ENCODE measurements around the gene GAB2. TPM values are rescaled to one million over a fixed set of nuclear protein-coding genes. Genes with fewer than 3 reads are reported as not detected.

Gene GAB2
- total RNA-seq, 2 donors from 2014 or later = 6.5 to 11.4 TPM

DNA sequence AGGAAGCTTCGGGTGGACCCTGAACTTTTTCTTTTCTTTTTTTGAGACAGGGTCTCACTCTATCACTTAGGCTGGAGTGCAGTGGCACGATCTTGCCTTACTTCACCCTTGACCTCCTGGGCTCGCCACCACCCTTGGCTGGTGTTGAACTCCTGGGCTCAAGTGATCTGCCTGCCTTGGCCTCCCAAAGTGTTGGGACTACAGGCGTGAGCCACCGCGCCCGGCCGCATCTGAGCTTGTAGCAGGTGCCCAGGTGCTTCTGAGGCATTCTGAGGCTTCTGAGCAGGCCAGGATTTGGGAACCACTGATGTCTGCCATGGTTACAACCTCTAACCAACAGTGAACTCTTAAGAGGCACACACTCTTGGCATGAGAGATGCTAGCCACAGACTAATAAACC lies 223.8 kb downstream of the GAB2 start:
- H3K4me3 Mint-ChIP-seq = no peak overlapping the region
- H3K27me3 Mint-ChIP-seq = no peaks in the 10 kb centered on the region
- no peak for ATAC-seq (replicated peaks)
- H3K36me3 Mint-ChIP-seq (ENCODE audit: low read depth) = no peaks in the 10 kb centered on the region
- no peaks in the 10 kb centered on the region for H3K9me3 Mint-ChIP-seq
- peak overlapping the region; percentile 58 for H3K27ac Mint-ChIP-seq
- peaks cover 34% of the 10 kb centered on the region for H3K4me1 Mint-ChIP-seq

DNA sequence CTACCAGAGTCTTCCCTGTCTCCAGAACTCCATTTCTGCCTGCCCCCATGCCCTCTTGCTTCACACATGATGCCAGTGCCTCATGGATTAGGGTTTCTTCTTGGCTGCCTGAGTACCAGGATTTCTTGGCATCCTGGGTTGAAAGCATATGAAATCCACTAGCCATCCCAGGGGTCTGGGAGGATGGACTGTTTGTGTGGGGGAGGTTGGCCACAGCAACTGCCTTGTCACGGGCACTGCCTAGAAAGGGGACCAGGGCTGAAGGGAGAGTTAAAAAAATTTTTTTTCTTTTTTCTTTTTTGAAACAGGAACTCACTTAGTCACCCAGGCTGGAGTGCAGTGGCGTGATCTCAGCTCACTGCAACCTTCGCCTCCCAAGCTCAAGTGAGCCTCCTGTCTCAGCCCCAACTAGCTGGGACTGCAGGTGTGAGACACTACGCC lies 224.7 kb downstream of the GAB2 start:
- peaks cover 34% of the 10 kb centered on the region for H3K4me1 Mint-ChIP-seq
- H3K36me3 Mint-ChIP-seq (ENCODE audit: low read depth) = peaks cover 3% of the 10 kb centered on the region
- ATAC-seq (replicated peaks) = no peak
- no peaks in the 10 kb centered on the region for H3K9me3 Mint-ChIP-seq
- no peaks in the 10 kb centered on the region for H3K27me3 Mint-ChIP-seq
- peak overlapping the region; percentile 1 for H3K4me3 Mint-ChIP-seq
- H3K27ac Mint-ChIP-seq = peak overlapping the region; percentile 58

DNA sequence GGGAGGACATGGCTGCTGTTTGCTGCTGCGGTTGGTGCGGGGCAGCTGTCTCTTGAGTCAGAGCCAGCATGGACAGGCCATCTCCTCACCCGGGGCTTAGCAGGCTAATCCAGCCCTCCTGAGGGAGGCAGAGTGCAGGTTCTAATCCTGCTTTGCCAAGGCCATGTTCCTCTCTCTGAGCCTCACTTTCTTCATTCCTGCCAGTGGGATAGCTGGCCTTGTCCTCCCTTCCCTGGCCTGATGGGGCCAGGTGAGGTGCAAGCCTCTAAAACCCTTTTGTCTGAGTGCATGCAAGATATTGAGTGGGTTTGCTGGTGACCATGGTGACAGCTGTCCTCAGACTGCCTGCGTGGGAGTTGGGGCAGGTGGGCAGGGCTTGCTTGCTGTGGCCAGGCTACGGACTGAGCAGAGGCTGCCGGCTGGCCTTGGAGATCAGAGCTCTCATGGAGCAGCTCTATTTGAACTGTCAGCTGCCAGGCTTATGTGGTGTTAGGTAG lies 225.3 kb downstream of the GAB2 start:
- Mint-ChIP-seq H3K27me3 (no peaks in the 10 kb centered on the region), H3K9me3 (no peaks in the 10 kb centered on the region), H3K36me3 (ENCODE audit: low read depth) (peaks cover 9% of the 10 kb centered on the region), H3K27ac (peak overlapping the region; percentile 58), H3K4me3 (peak overlapping the region; percentile 1), H3K4me1 (peaks cover 39% of the 10 kb centered on the region)
- ATAC-seq (replicated peaks) = no peak

DNA sequence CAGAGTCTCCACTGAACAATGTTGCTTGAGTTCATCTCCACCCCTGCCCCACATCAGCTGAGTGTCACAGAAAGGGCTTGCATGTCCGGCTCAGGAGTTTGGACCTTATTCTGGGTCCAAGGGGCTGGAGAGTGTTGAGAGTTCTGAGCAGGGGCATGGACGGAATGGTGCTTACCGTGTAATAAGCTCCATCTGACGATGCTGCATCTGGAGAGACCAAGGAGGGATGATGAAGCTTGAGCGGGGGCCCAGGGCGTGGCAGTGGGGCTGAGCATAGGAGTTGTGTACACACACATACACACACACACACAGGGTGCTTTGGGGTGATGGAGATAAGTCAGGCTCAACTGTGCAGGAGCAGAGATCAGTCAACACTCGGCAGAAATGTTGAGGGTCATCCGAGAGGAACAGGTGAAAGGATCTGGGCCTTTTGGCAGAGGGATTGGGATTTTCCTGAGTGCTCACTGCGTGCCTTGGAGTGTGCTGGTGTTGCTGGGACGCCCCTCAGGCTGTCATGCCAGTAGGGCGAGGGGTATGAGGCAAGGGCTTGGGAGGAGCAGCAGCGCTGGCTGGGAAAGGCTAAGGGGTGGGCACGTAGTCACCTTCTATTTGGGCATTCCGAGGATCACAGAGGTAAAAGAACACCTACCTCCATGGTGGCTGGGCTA lies 226.6 kb downstream of the GAB2 start:
- H3K4me3 Mint-ChIP-seq = peak overlapping the region; percentile 96
- H3K27ac Mint-ChIP-seq = peak overlapping the region; percentile 99
- no peak for ATAC-seq (replicated peaks)
- H3K36me3 Mint-ChIP-seq (ENCODE audit: low read depth) = peaks cover 17% of the 10 kb centered on the region
- H3K4me1 Mint-ChIP-seq = peaks cover 49% of the 10 kb centered on the region
- H3K27me3 Mint-ChIP-seq = no peaks in the 10 kb centered on the region
- no peaks in the 10 kb centered on the region for H3K9me3 Mint-ChIP-seq

DNA sequence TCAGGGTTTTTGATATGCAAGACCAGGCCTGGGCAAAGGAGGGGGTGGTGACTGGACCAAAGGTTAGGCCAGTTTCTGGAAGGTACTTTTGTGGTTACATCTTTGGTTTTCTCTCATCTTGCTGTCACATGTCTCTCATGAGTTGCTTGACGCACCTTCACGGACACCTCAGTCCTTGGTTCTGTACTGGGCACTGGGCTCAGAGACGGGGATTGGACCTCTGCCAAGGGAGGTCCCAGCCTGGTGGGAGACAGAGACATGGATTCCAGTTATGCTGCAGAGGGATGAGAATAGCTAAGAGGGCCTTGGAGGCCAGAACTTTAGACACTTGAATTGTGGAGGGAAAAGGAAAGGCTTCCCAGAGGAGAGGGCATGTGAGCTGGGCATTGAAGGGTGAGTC lies 227.2 kb downstream of the GAB2 start:
- Mint-ChIP-seq H3K36me3 (ENCODE audit: low read depth) (peaks cover 22% of the 10 kb centered on the region), H3K27ac (peak overlapping the region; percentile 99), H3K9me3 (no peaks in the 10 kb centered on the region), H3K4me3 (peak overlapping the region; percentile 96), H3K27me3 (no peaks in the 10 kb centered on the region), H3K4me1 (peaks cover 49% of the 10 kb centered on the region)
- no peak for ATAC-seq (replicated peaks)

DNA sequence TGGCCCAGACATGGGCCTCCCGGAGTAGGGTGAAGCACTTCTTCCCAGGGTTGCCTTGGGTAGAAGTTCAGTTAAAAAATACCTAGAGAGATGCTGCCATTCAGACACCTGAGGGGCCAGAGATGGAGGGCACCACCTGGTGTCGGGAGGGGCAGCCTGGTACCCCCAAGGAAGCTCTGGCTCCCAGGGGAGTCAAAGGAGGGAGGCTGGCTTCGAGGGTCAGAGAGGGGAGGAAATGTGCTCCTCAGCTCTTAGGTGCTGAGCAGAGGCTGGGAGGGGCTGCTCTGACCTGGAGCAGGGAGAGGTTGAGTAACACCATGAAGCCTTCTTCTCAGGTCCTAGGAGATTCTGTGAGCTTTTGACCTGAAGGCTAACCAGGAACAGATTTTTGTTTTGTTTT lies 227.8 kb downstream of the GAB2 start:
- no peaks in the 10 kb centered on the region for H3K9me3 Mint-ChIP-seq
- H3K27ac Mint-ChIP-seq = peak overlapping the region; percentile 99
- peaks cover 22% of the 10 kb centered on the region for H3K36me3 Mint-ChIP-seq (ENCODE audit: low read depth)
- peak overlapping the region; percentile 96 for H3K4me3 Mint-ChIP-seq
- no peak for ATAC-seq (replicated peaks)
- no peaks in the 10 kb centered on the region for H3K27me3 Mint-ChIP-seq
- H3K4me1 Mint-ChIP-seq = peaks cover 48% of the 10 kb centered on the region

DNA sequence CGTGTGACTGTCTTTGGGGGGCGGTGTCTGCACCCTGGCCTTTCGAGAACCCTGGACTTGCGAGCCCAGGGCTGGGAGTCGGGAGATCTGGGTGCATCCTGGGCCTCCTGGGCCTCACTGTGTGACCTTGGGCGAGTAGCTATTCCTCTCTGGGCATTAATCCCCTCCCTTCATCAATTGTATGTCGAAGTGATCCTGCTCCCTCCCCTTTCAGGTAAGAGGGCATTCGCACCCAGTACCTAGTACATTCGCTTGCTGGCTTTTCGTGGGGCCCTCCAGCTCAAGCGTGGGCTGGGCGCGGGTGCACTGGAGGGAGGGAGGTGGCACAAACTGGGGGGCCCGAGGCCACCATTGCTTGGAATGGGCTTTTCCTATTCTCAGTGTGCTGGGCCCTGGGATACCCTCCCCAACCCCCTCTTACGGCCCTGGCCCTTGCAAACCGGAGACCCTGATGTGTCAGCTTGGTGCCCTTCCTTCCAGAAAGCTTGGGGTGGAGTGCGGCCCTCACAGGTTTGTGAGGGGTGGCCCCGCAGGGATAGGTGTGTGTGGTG lies 228.4 kb downstream of the GAB2 start:
- Mint-ChIP-seq H3K27ac (peak overlapping the region; percentile 99), H3K9me3 (no peaks in the 10 kb centered on the region), H3K36me3 (ENCODE audit: low read depth) (peaks cover 22% of the 10 kb centered on the region), H3K27me3 (no peaks in the 10 kb centered on the region), H3K4me1 (peaks cover 42% of the 10 kb centered on the region), H3K4me3 (peak overlapping the region; percentile 96)
- no peak for ATAC-seq (replicated peaks)

DNA sequence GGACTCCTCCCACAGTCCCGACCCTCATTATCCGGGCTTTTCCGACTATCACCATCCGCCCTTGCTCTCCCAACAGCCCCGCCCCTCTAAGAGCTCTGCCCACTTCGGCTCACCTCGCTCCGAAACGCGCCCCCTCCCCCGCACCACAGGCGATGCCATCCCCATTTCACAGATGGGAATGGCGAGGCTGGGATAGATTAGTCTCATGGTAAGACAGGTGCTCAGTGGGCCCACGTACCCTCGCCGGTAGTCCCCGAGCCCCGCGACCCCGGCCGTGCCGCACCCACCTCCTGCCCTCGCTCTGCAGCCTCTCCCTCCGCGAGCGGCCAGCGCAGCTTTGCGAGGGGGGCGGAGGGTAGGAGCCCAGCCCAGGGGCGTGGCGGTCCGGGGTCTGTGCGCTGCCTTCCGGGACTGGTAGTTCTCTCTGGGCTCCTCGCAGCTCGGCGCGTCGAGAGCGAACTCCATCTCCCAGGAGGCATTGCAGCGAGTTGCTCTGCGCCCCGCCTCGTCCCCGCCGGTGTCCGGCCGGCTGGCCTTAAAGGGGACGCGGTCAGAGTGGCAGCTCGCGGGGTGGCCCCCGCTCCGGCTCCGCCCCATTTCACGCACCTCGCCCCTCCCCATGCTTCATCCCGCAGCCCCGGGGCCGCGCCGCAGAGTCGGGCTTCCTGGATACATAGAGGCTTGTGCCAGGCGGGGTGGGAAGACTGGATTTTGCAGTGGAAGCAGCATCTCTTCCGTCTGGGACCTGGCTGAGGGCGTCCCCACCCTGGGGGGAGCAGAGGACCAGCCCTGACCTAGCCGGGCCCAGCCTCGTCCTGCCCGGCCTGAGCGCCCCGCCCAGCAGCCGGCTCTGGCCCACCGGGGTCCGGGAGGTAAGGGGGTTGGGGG lies 229.1 kb downstream of the GAB2 start, which contains the start of the genes KCTD21 and USP35:
Gene KCTD21 (minus strand): TSS at position 341 of the 888 bp plus-strand sequence. CDS start 14,072 bp downstream, outside the sequence.
Gene USP35 (plus strand): TSS at position 634 of the 888 bp plus-strand sequence. CDS start 7,327 bp downstream, outside the sequence.
- H3K4me1 Mint-ChIP-seq = peaks cover 42% of the 10 kb centered on the region
- peak within 1 kb of the TSS; percentile 99 for H3K27ac Mint-ChIP-seq
- H3K27me3 Mint-ChIP-seq = no peaks in the 10 kb centered on the region
- no peaks in the 10 kb centered on the region for H3K9me3 Mint-ChIP-seq
- peaks cover 23% of the 10 kb centered on the region for H3K36me3 Mint-ChIP-seq (ENCODE audit: low read depth)
- peak within 1 kb of the TSS; percentile 96 for H3K4me3 Mint-ChIP-seq
- peak; percentile 90 for ATAC-seq (replicated peaks)

DNA sequence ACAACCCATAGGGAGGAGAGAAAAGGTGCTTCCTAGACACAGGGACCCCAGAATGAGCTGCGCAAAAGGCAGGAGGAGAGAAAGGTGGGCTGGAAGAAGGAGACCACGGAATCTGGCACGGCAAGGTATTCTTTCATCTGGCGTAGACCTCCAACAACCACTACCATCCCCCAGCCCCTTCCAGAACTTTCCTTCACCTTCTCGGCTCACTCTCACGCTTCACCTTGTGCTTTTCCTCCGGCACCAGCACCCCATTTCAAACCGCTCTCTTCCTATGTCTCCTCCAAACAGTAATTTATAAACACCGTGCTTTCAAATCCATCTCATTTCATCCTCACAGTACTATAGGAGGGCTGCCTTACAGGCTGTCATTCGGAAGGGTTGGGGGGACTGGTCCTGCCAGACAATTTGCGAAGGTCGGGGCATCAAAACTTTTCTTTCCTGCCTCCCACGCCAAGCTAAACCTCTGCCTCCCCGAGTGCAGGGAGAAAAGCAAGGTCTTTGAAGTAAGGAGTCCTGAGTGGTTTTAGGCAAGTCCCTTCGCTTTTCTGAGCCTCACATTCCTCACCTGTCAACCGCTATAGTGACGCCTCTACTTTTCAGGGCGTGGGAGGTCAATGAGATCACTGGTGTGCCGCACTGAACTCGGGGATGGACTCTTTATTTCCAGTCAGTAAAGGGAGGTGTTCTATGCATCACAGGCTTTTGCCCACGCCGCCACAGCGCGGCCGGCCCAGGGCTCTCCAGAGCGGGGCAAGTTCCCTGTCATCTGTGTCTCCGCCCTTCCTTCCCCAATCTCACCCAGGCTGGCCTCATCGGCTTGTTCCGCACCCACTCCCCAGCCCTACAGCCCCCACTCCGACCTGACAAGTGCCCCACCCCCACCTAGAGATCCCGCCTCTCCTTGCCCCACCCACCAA lies 230.0 kb downstream of the GAB2 start:
- peaks cover 38% of the 10 kb centered on the region for H3K4me1 Mint-ChIP-seq
- H3K27ac Mint-ChIP-seq = peak overlapping the region; percentile 99
- no peaks in the 10 kb centered on the region for H3K27me3 Mint-ChIP-seq
- H3K4me3 Mint-ChIP-seq = peak overlapping the region; percentile 96
- ATAC-seq (replicated peaks) = peak; percentile 80
- H3K9me3 Mint-ChIP-seq = no peaks in the 10 kb centered on the region
- H3K36me3 Mint-ChIP-seq (ENCODE audit: low read depth) = peaks cover 32% of the 10 kb centered on the region

DNA sequence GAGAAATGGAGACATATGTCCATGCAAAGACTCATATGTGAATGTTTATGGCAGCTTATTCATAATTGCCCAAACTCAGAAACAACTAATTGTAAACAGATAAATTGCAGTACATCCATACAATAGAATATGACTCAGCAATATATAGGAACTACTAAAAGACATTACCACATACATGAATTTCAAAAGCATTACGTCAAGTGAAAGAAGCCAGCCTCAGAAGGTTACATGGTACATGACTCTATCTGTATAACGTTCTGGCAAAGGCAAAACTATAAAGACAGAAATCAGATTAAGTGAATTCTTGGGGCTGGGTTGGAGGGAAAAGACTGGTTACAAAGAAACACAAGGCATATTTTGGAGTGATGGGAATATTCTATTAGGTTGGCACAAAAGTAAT lies 236.4 kb downstream of the GAB2 start:
- H3K27ac Mint-ChIP-seq = no peak overlapping the region
- H3K9me3 Mint-ChIP-seq = peaks cover 3% of the 10 kb centered on the region
- H3K27me3 Mint-ChIP-seq = no peaks in the 10 kb centered on the region
- peaks cover 15% of the 10 kb centered on the region for H3K4me1 Mint-ChIP-seq
- H3K4me3 Mint-ChIP-seq = no peak overlapping the region
- no peak for ATAC-seq (replicated peaks)
- H3K36me3 Mint-ChIP-seq (ENCODE audit: low read depth) = peaks cover 17% of the 10 kb centered on the region

DNA sequence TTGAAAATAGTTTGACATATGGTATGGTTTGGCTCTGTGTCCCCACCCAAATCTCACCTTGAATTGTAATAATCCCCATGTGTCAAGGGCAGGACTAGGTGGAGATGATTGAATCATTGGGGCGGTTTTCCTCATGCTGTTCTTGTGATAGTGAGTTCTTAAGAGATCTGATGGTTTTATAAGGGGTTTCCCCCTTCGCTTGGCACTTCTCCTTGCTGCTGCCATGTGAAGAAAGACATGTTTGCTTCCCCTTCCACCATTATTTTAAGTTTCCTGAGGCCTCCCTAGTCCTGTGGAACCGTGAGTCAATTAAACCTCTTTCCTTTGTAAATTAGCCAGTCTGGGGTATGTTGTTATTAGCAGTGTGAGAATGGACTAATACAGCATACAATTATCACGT lies 236.9 kb downstream of the GAB2 start:
- Mint-ChIP-seq H3K27ac (no peak overlapping the region), H3K27me3 (no peaks in the 10 kb centered on the region), H3K9me3 (peaks cover 4% of the 10 kb centered on the region), H3K36me3 (ENCODE audit: low read depth) (peaks cover 13% of the 10 kb centered on the region), H3K4me1 (peaks cover 15% of the 10 kb centered on the region), H3K4me3 (no peak overlapping the region)
- ATAC-seq (replicated peaks) = no peak

DNA sequence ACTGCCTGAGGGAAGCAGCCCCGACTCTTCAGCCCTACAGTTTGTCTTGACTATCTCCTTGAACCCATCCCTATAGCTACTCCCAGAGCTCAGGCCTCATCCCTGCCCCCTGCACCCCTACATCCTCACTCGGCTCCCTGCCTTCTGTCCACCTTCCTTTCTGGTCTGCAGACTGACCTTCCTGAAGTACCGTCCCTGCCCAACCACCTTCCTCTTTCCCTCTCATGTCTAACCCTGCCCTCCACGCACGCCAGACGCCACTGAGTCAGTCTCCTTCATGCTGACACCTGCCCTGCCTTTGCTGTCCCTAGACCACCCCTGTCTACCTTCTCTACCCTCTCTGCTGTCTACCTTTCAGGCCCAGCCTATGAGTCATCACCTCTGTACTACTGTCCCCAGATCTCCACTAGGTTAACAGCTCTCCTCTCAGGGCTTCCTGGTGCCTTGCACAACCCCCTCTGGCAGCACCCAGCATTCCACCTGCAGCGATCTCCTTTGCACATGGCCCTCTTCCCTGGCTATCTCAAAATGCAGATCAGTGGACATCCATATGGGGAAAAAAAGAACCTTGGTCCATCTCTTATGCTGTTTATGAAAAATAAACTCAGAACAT lies 238.1 kb downstream of the GAB2 start:
- no peak overlapping the region for H3K4me3 Mint-ChIP-seq
- no peak for ATAC-seq (replicated peaks)
- H3K27ac Mint-ChIP-seq = peak overlapping the region; percentile 42
- H3K27me3 Mint-ChIP-seq = no peaks in the 10 kb centered on the region
- peaks cover 11% of the 10 kb centered on the region for H3K36me3 Mint-ChIP-seq (ENCODE audit: low read depth)
- peaks cover 15% of the 10 kb centered on the region for H3K4me1 Mint-ChIP-seq
- peaks cover 4% of the 10 kb centered on the region for H3K9me3 Mint-ChIP-seq

DNA sequence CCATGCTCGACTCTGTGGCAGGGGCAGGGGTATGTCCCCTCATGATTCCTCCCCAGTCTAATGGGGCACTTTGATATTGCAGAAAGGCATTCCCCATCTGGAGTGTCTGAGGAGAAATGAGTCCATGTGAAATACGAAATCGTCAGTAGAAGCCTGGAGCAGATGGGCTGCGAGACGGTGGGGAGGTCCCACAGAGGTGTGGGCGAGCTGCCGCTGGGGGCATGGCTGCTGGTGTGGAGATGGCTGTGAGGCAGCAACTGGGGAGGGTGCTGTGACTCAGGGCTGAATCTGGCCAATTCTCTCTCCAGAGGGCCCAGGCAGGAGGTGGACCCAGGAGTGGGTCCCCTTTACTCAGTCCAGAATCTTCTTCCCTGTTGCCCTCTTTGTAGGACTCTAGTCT lies 240.4 kb downstream of the GAB2 start:
- no peak for ATAC-seq (replicated peaks)
- Mint-ChIP-seq H3K27ac (no peak overlapping the region), H3K9me3 (peaks cover 4% of the 10 kb centered on the region), H3K4me3 (no peak overlapping the region), H3K36me3 (ENCODE audit: low read depth) (peaks cover 19% of the 10 kb centered on the region), H3K27me3 (no peaks in the 10 kb centered on the region), H3K4me1 (peaks cover 15% of the 10 kb centered on the region)
